Activated T-cell treated with anti-CD3 and anti-CD28 coated beads, Interleukin-2, amount 50 U/mL, for 4 hours (primary cell): ENCODE results near the gene BCL2. TPM values are rescaled to one million over a fixed set of nuclear protein-coding genes. Genes with fewer than 3 reads are reported as not detected.
"Not testable (repeated sequence)": the region's sequence is repeated elsewhere in the genome, so short reads cannot be mapped to it uniquely, and the experiment has no call there.

Source experiments
- ATAC-seq, 2 donors: fragments of 200-7000 bp; cut with Tn5 transposase; one replicate each; pipeline ENCODE4 v1.10.0; 2021
- DNase-seq: peaks from one replicate; pipeline ENCODE4 v3.0.0-alpha.2; 2020
- H3K27me3 Mint-ChIP-seq: one replicate; pipeline ENCODE4 v1.8.0; 2021; ENCODE audit warnings: low read depth, mixed read lengths
- H3K36me3 Mint-ChIP-seq: one replicate; pipeline ENCODE4 v1.8.0; 2022; ENCODE audit warnings: mixed read lengths; ENCODE audit not compliant: insufficient read depth
- H3K4me1 Mint-ChIP-seq: one replicate; pipeline ENCODE4 v1.8.0; 2021; ENCODE audit warnings: low read depth, mixed read lengths
- H3K4me3 Mint-ChIP-seq: one replicate; pipeline ENCODE4 v1.8.0; 2021; ENCODE audit warnings: mild to moderate bottlenecking, moderate library complexity, mixed read lengths
- H3K9me3 Mint-ChIP-seq: one replicate; pipeline ENCODE4 v1.8.0; 2021; ENCODE audit warnings: mixed read lengths
- total RNA-seq, 3 donors: library from RNA; stranded (reverse); gene quantifications; one replicate each; pipeline ENCODE4 v1.2.1, GENCODE V29; 2021

BCL2 gene
- total RNA-seq, 3 donors from 2014 or later: 45.0 to 71.4 (median 66.6) TPM

- peaks cover 10% of the 10 kb centered on the region for H3K9me3 Mint-ChIP-seq
- no peaks in the 10 kb centered on the region for H3K27me3 Mint-ChIP-seq
- DNase-seq: no peak
- H3K36me3 Mint-ChIP-seq: peaks cover 24% of the 10 kb centered on the region
- peaks cover 96% of the 10 kb centered on the region for H3K4me1 Mint-ChIP-seq
- H3K4me3 Mint-ChIP-seq: peak overlapping the region; percentile 69
- ATAC-seq: peak in 1 of 2 donors; percentile 14
These were observed 105.5 kb downstream of the BCL2 start for GRCh38 chr18:63213936-63214671.

- ATAC-seq: peak; percentile 71
- peaks cover 96% of the 10 kb centered on the region for H3K4me1 Mint-ChIP-seq
- peaks cover 22% of the 10 kb centered on the region for H3K36me3 Mint-ChIP-seq
- peak overlapping the region; percentile 69 for H3K4me3 Mint-ChIP-seq
- no peaks in the 10 kb centered on the region for H3K27me3 Mint-ChIP-seq
- peaks cover 5% of the 10 kb centered on the region for H3K9me3 Mint-ChIP-seq
- peak; percentile 17 for DNase-seq
These were observed 106.2 kb downstream of the BCL2 start for GRCh38 chr18:63213331-63213900.

- Mint-ChIP-seq H3K4me3 (peak overlapping the region; percentile 57), H3K36me3 (peaks cover 27% of the 10 kb centered on the region), H3K27me3 (no peaks in the 10 kb centered on the region), H3K9me3 (no peaks in the 10 kb centered on the region), H3K4me1 (peaks cover 95% of the 10 kb centered on the region)
- ATAC-seq (peak in 1 of 2 donors; percentile 7), DNase-seq (no peak)
These were observed 109.0 kb downstream of the BCL2 start for GRCh38 chr18:63210521-63210920.

GRCh38 chr18:63208676-63209075, 110.9 kb downstream of the BCL2 start:
- Mint-ChIP-seq H3K4me3 (peak overlapping the region; percentile 70), H3K4me1 (peaks cover 96% of the 10 kb centered on the region), H3K9me3 (no peaks in the 10 kb centered on the region), H3K27me3 (no peaks in the 10 kb centered on the region), H3K36me3 (peaks cover 23% of the 10 kb centered on the region)
- DNase-seq: no peak
- no peak for ATAC-seq

GRCh38 chr18:63207835-63208234, 111.7 kb downstream of the BCL2 start:
- peaks cover 20% of the 10 kb centered on the region for H3K36me3 Mint-ChIP-seq
- H3K27me3 Mint-ChIP-seq: no peaks in the 10 kb centered on the region
- no peaks in the 10 kb centered on the region for H3K9me3 Mint-ChIP-seq
- peak overlapping the region; percentile 70 for H3K4me3 Mint-ChIP-seq
- ATAC-seq (no peak), DNase-seq (no peak)
- H3K4me1 Mint-ChIP-seq: peaks cover 97% of the 10 kb centered on the region

GRCh38 chr18:63207143-63207790, 112.3 kb downstream of the BCL2 start:
- H3K27me3 Mint-ChIP-seq: no peaks in the 10 kb centered on the region
- ATAC-seq: peak; percentile 55 to 68
- H3K9me3 Mint-ChIP-seq: no peaks in the 10 kb centered on the region
- peak overlapping the region; percentile 70 for H3K4me3 Mint-ChIP-seq
- H3K36me3 Mint-ChIP-seq: peaks cover 20% of the 10 kb centered on the region
- H3K4me1 Mint-ChIP-seq: peaks cover 97% of the 10 kb centered on the region
- peak; percentile 14 for DNase-seq

- ATAC-seq (no peak), DNase-seq (no peak)
- peak overlapping the region; percentile 70 for H3K4me3 Mint-ChIP-seq
- H3K9me3 Mint-ChIP-seq: no peaks in the 10 kb centered on the region
- H3K4me1 Mint-ChIP-seq: peaks cover 91% of the 10 kb centered on the region
- H3K36me3 Mint-ChIP-seq: peaks cover 20% of the 10 kb centered on the region
- H3K27me3 Mint-ChIP-seq: no peaks in the 10 kb centered on the region
These were observed 113.0 kb downstream of the BCL2 start for GRCh38 chr18:63206433-63207142.

GRCh38 chr18:63205791-63206252, 113.7 kb downstream of the BCL2 start:
- Mint-ChIP-seq H3K4me3 (peak overlapping the region; percentile 70), H3K36me3 (peaks cover 20% of the 10 kb centered on the region), H3K9me3 (no peaks in the 10 kb centered on the region), H3K27me3 (no peaks in the 10 kb centered on the region), H3K4me1 (peaks cover 85% of the 10 kb centered on the region)
- DNase-seq (no peak), ATAC-seq (peak in 1 of 2 donors; percentile 18)

GRCh38 chr18:63203497-63203896, 116.1 kb downstream of the BCL2 start:
- H3K27me3 Mint-ChIP-seq: no peaks in the 10 kb centered on the region
- peaks cover 10% of the 10 kb centered on the region for H3K36me3 Mint-ChIP-seq
- ATAC-seq: no peak
- H3K9me3 Mint-ChIP-seq: no peaks in the 10 kb centered on the region
- H3K4me3 Mint-ChIP-seq: no peak overlapping the region
- no peak for DNase-seq
- peaks cover 64% of the 10 kb centered on the region for H3K4me1 Mint-ChIP-seq

- no peak for DNase-seq
- Mint-ChIP-seq H3K27me3 (no peaks in the 10 kb centered on the region), H3K4me1 (peaks cover 58% of the 10 kb centered on the region), H3K36me3 (peaks cover 10% of the 10 kb centered on the region), H3K4me3 (no peak overlapping the region), H3K9me3 (no peaks in the 10 kb centered on the region)
- ATAC-seq: no peak
These were observed 116.7 kb downstream of the BCL2 start for GRCh38 chr18:63202828-63203227.

GRCh38 chr18:63201456-63201855, 118.1 kb downstream of the BCL2 start:
- H3K36me3 Mint-ChIP-seq, H3K27me3 Mint-ChIP-seq, ATAC-seq, H3K9me3 Mint-ChIP-seq, DNase-seq, H3K4me3 Mint-ChIP-seq: not testable (repeated sequence)
- peaks cover 45% of the 10 kb centered on the region for H3K4me1 Mint-ChIP-seq

GRCh38 chr18:63199743-63200241, 119.8 kb downstream of the BCL2 start:
- Mint-ChIP-seq H3K36me3 (no peaks in the 10 kb centered on the region), H3K4me3 (no peak overlapping the region), H3K27me3 (no peaks in the 10 kb centered on the region), H3K9me3 (no peaks in the 10 kb centered on the region), H3K4me1 (peaks cover 42% of the 10 kb centered on the region)
- peak; percentile 71 to 75 for ATAC-seq
- peak; percentile 33 for DNase-seq

- Mint-ChIP-seq H3K4me1 (peaks cover 36% of the 10 kb centered on the region), H3K36me3 (no peaks in the 10 kb centered on the region), H3K4me3 (no peak overlapping the region), H3K27me3 (no peaks in the 10 kb centered on the region), H3K9me3 (no peaks in the 10 kb centered on the region)
- DNase-seq (no peak), ATAC-seq (no peak)
These were observed 120.5 kb downstream of the BCL2 start for GRCh38 chr18:63198868-63199742.
